NCI-H128 (cell line): ENCODE results near the gene PGBD5.

ENCODE experiments used
- DNase-seq: peaks from one replicate; lab custom pipeline; 2025; ENCODE audit not compliant: unreplicated experiment; lab: John Stamatoyannopoulos, UW

The PGBD5 gene

GRCh38 chr1:230377851-230378250 lies 48.3 kb downstream of the PGBD5 start:
- no peak for DNase-seq

- DNase-seq = no peak
These were observed 48.8 kb downstream of the PGBD5 start for GRCh38 chr1:230377324-230377723.

- no peak for DNase-seq
These were observed 49.8 kb downstream of the PGBD5 start for GRCh38 chr1:230376296-230376695.

- peak; percentile 59 for DNase-seq
These were observed 50.4 kb downstream of the PGBD5 start for GRCh38 chr1:230375780-230376179.

- no peak for DNase-seq
These were observed 51.0 kb downstream of the PGBD5 start for GRCh38 chr1:230375147-230375546.

- no peak for DNase-seq
These were observed 54.0 kb downstream of the PGBD5 start for GRCh38 chr1:230371923-230372703.

- DNase-seq = no peak
These were observed 56.0 kb downstream of the PGBD5 start for GRCh38 chr1:230370109-230370508.

- no peak for DNase-seq
These were observed 57.3 kb downstream of the PGBD5 start for GRCh38 chr1:230368871-230369270.

GRCh38 chr1:230368363-230368762 lies 57.8 kb downstream of the PGBD5 start:
- no peak for DNase-seq

- DNase-seq = no peak
These were observed 59.6 kb downstream of the PGBD5 start for GRCh38 chr1:230366504-230366915.

- no peak for DNase-seq
These were observed 60.3 kb downstream of the PGBD5 start for GRCh38 chr1:230365723-230366307.

GRCh38 chr1:230362949-230363348 lies 63.2 kb downstream of the PGBD5 start:
- no peak for DNase-seq

GRCh38 chr1:230361941-230362340 lies 64.2 kb downstream of the PGBD5 start:
- no peak for DNase-seq

- no peak for DNase-seq
These were observed 66.0 kb downstream of the PGBD5 start for GRCh38 chr1:230359992-230360668.

- no peak for DNase-seq
These were observed 69.0 kb downstream of the PGBD5 start for GRCh38 chr1:230356869-230357794.

GRCh38 chr1:230356190-230356589 lies 69.9 kb downstream of the PGBD5 start:
- no peak for DNase-seq

GRCh38 chr1:230355594-230355993 lies 70.5 kb downstream of the PGBD5 start:
- DNase-seq = no peak

- DNase-seq = no peak
These were observed 71.0 kb downstream of the PGBD5 start for GRCh38 chr1:230355128-230355527.

- no peak for DNase-seq
These were observed 72.1 kb downstream of the PGBD5 start for GRCh38 chr1:230354005-230354404.

- DNase-seq = no peak
These were observed 73.6 kb downstream of the PGBD5 start for GRCh38 chr1:230352537-230352936.

- DNase-seq = no peak
These were observed 74.1 kb downstream of the PGBD5 start for GRCh38 chr1:230351983-230352382.
